HepG2 (cell line): ENCODE results near the gene PLXND1. TPM values are rescaled to one million over a fixed set of nuclear protein-coding genes. Genes with fewer than 3 reads are reported as not detected.

Experiments used
- ATAC-seq: fragments of 200-7000 bp; cut with Tn5 transposase; 3 replicates; pipeline ENCODE4 v1.9.1; 2020; ENCODE audit warnings: mild to moderate bottlenecking, moderate library complexity
- BruUV-seq: library from RNA; stranded (reverse); fragments of 400-500 nt; replicated peaks from 2 replicates; lab custom pipeline; 2021; lab: Mats Ljungman, UMichigan
- CTCF ChIA-PET: fragments of 300-600 bp; formaldehyde crosslinking; extraction: SDS; loops from one replicate; lab custom pipeline; 2021; ENCODE audit warnings: low total read pairs, inconsistent platforms, low intra/inter-chr PET ratio; lab: Yijun Ruan, JAX
- POLR2A ChIA-PET: fragments of 350-600 bp; sonication (Branson Sonifier 250); formaldehyde crosslinking; loops from one replicate; lab custom pipeline; 2020; ENCODE audit warnings: antibody characterized with exemption, inconsistent platforms; lab: Yijun Ruan, JAX
- DNase-seq: peaks from one replicate; pipeline ENCODE4 v3.0.0-alpha.2; 2015; ENCODE audit warnings: low spot score
- FAIRE-seq: peaks from 3 replicates; lab custom pipeline; 2011; peaks lifted over from hg19 to GRCh38; lab: Jason Lieb, UNC
- H2AFZ ChIP-seq: one replicate; pipeline ENCODE4 v1.6.1; 2011; ENCODE audit warnings: low read length, inconsistent platforms
- H3K27ac ChIP-seq: fragments of 300-600 bp; 3 replicates; pipeline ENCODE4 v1.8.0; 2011; ENCODE audit warnings: mixed run types, mild to moderate bottlenecking, mixed read lengths, low read length, inconsistent platforms; ENCODE audit not compliant: insufficient read depth; ENCODE audit errors: extremely low read length
- H3K27me3 ChIP-seq, 2 experiments: fragments of 200-600 bp in 1 of 2; 2 replicates in 1 of 2; 3 replicates in 1 of 2; pipeline versions ENCODE4 v1.6.0 to v1.8.0; 2011; ENCODE audit warnings: low read length in 2 of 2, mild to moderate bottlenecking in 2 of 2, moderate library complexity in 2 of 2, inconsistent platforms in 1 of 2; ENCODE audit not compliant: insufficient read depth in 2 of 2, control insufficient read depth in 1 of 2
- H3K36me3 ChIP-seq, 2 experiments: fragments of 200-600 bp in 1 of 2; replicated peaks in 1 of 2; 2 replicates in 1 of 2; 3 replicates in 1 of 2; pipeline versions ENCODE4 v1.5.1 to v1.8.0; 2011; ENCODE audit warnings: low read length in 2 of 2, inconsistent platforms in 1 of 2; ENCODE audit not compliant: insufficient read depth in 2 of 2, control insufficient read depth in 1 of 2
- H3K4me1 ChIP-seq: 2 replicates; pipeline ENCODE4 v1.5.1; 2012; ENCODE audit warnings: low read length, inconsistent platforms; ENCODE audit not compliant: insufficient read depth
- H3K4me2 ChIP-seq: 2 replicates; pipeline ENCODE4 v1.6.0; 2011; ENCODE audit warnings: low read depth, low read length, inconsistent platforms
- H3K4me3 ChIP-seq, 3 experiments: fragments of 200-600 bp in 1 of 3; sonication (generic), shearing (Covaris generic) in 1 of 3; replicated peaks in 1 of 3; 2 replicates each; pipeline ENCODE4 v1.5.1; 2011 to 2016; ENCODE audit warnings: low read length in 3 of 3, inconsistent platforms in 2 of 3, low read depth in 2 of 3, mild to moderate bottlenecking in 2 of 3, control low read depth in 1 of 3, mixed read lengths in 1 of 3; ENCODE audit not compliant: insufficient read depth in 1 of 3
- H3K79me2 ChIP-seq: one replicate; pipeline ENCODE4 v1.6.1; 2011; ENCODE audit warnings: low read length, inconsistent platforms; ENCODE audit not compliant: insufficient read depth
- H3K9ac ChIP-seq: 2 replicates; pipeline ENCODE4 v1.6.0; 2011; ENCODE audit warnings: mild to moderate bottlenecking, low read depth, low read length, inconsistent platforms; ENCODE audit not compliant: insufficient read depth
- H3K9me3 ChIP-seq: 2 replicates; pipeline ENCODE4 v1.5.1; 2012; ENCODE audit warnings: mild to moderate bottlenecking, low read length
- H4K20me1 ChIP-seq: 2 replicates; pipeline ENCODE4 v1.6.0; 2011; ENCODE audit warnings: inconsistent platforms, mild to moderate bottlenecking, low read length, moderate library complexity; ENCODE audit not compliant: insufficient read depth
- FOSL2 ChIP-seq: sonication (generic); formaldehyde crosslinking; IDR thresholded peaks from 2 replicates; pipeline ENCODE4 v1.4.0; 2020; ENCODE audit warnings: missing genetic modification reagents
- HNF4G ChIP-seq, 2 experiments: sonication (generic) in 1 of 2; formaldehyde crosslinking in 1 of 2; IDR thresholded peaks; 2 replicates each; pipeline versions ENCODE4 v1.4.0 to v1.6.1; 2011 to 2020; ENCODE audit warnings: borderline replicate concordance in 2 of 2, low read depth in 2 of 2, mild to moderate bottlenecking in 2 of 2, low read length in 1 of 2, missing genetic modification reagents in 1 of 2, moderate library complexity in 1 of 2
- JDP2 ChIP-seq: sonication (generic); formaldehyde crosslinking; IDR thresholded peaks from 2 replicates; pipeline ENCODE4 v1.8.1; 2022; ENCODE audit warnings: missing genetic modification reagents, borderline replicate concordance
- KLF11 ChIP-seq: IDR thresholded peaks from 2 replicates; pipeline ENCODE4 v1.6.1; 2016; ENCODE audit warnings: missing compliant biosample characterization
- RBAK ChIP-seq: sonication (generic); formaldehyde crosslinking; IDR thresholded peaks from 2 replicates; pipeline ENCODE4 v1.5.1; 2020; ENCODE audit warnings: mild to moderate bottlenecking, missing genetic modification reagents
- SNRNP70 ChIP-seq: fragments of 200-400 bp; formaldehyde crosslinking; IDR thresholded peaks from 2 replicates; pipeline ENCODE4 v1.6.1; 2017; ENCODE audit warnings: mild to moderate bottlenecking, low read depth, low read length, moderate library complexity
- TCF7 ChIP-seq: sonication (generic); IDR thresholded peaks from 2 replicates; pipeline ENCODE4 v1.6.1; 2016; ENCODE audit warnings: antibody characterized with exemption, low read depth
- ZBTB33 ChIP-seq: sonication (generic); formaldehyde crosslinking; IDR thresholded peaks from 2 replicates; pipeline ENCODE4 v1.4.0; 2020; ENCODE audit warnings: missing genetic modification reagents
- ZBTB38 ChIP-seq: sonication (generic); formaldehyde crosslinking; IDR thresholded peaks from 2 replicates; pipeline ENCODE4 v1.5.1; 2020; ENCODE audit warnings: mild to moderate bottlenecking, missing genetic modification reagents
- ZIK1 ChIP-seq: sonication (generic); formaldehyde crosslinking; IDR thresholded peaks from 2 replicates; pipeline ENCODE4 v1.5.0; 2020; ENCODE audit warnings: mild to moderate bottlenecking, low read depth, missing genetic modification reagents, borderline replicate concordance
- ZNF232 ChIP-seq: sonication (generic); formaldehyde crosslinking; IDR thresholded peaks from 2 replicates; pipeline ENCODE4 v1.4.0; 2020; ENCODE audit warnings: missing genetic modification reagents, borderline replicate concordance
- ZNF260 ChIP-seq: sonication (generic); formaldehyde crosslinking; IDR thresholded peaks from 2 replicates; pipeline ENCODE4 v1.4.0; 2020; ENCODE audit warnings: missing genetic modification reagents, low read depth, mild to moderate bottlenecking, borderline replicate concordance
- ZNF343 ChIP-seq: sonication (generic); formaldehyde crosslinking; IDR thresholded peaks from 2 replicates; pipeline ENCODE4 v1.4.0; 2020; ENCODE audit warnings: mild to moderate bottlenecking, missing genetic modification reagents
- ZNF614 ChIP-seq: IDR thresholded peaks from 2 replicates; pipeline ENCODE4 v1.6.1; 2018; ENCODE audit warnings: missing biosample characterization, missing genetic modification reagents, inconsistent platforms, borderline replicate concordance
- ZNF629 ChIP-seq: sonication (generic); formaldehyde crosslinking; conservative IDR thresholded peaks from 2 replicates; pipeline ENCODE4 v1.5.0; 2020; ENCODE audit warnings: missing genetic modification reagents
- ZNF672 ChIP-seq: sonication (generic); formaldehyde crosslinking; IDR thresholded peaks from 2 replicates; pipeline ENCODE4 v1.8.1; 2022; ENCODE audit warnings: missing genetic modification reagents
- ZNF766 ChIP-seq: sonication (generic); formaldehyde crosslinking; IDR thresholded peaks from 2 replicates; pipeline ENCODE4 v1.5.0; 2020; ENCODE audit warnings: missing genetic modification reagents, borderline replicate concordance
- WGBS: methylation state at CpG from one replicate; pipeline ENCODE4 v1.1.6; 2017; ENCODE audit warnings: low lambda C conversion rate; 5-methylcytosine and 5-hydroxymethylcytosine counted together
- in situ Hi-C: cut with HindIII; loops from 2 replicates; pipeline ENCODE4 v1.10.0; 2017; ENCODE audit warnings: low pct_unique_long_range_greater_than_20kb; ENCODE audit not compliant: extremely low pct_ligation_motif_present
- intact Hi-C: fragments of 100-400 bp; cut with micrococcal nuclease; formaldehyde crosslinking; loops from one replicate; pipeline ENCODE4 v1.10.0; 2022; ENCODE audit not compliant: unreplicated experiment
- polyA plus RNA-seq, 8 experiments: library from polyadenylated mRNA; depleted of rRNA in 3 of 8; stranded (reverse) in 7 of 8; unstranded in 1 of 8; fragments of >200 nt; fragmentation: Illumina TruSeq in 4 of 8; extraction: Trizol in 4 of 8; gene quantifications; 2 replicates each; pipeline versions ENCODE4 v1.2.1 to v1.2.3, GENCODE V29; 2011 to 2016; ENCODE audit warnings: low read depth in 4 of 8, missing spikeins in 1 of 8, mixed read lengths in 1 of 8; ENCODE audit not compliant: insufficient read depth in 1 of 8
- total RNA-seq, 5 experiments: library from RNA; depleted of rRNA; stranded (reverse); fragments of >200 nt; fragmentation: Illumina TruSeq; extraction: Trizol; gene quantifications; 2 replicates each; pipeline ENCODE4 v1.2.3, GENCODE V29; 2016; ENCODE audit warnings: low read depth in 1 of 5
- TF ChIP-seq, protein P1 (sequence below): sonication (generic); formaldehyde crosslinking; IDR thresholded peaks from 2 replicates; pipeline ENCODE4 v1.9.0; 2021; ENCODE audit warnings: missing genetic modification reagents, mild to moderate bottlenecking, borderline replicate concordance
- TF ChIP-seq, protein P2 (sequence below): sonication (generic); formaldehyde crosslinking; IDR thresholded peaks from 2 replicates; pipeline ENCODE4 v1.4.0; 2020; ENCODE audit warnings: mild to moderate bottlenecking, missing genetic modification reagents, borderline replicate concordance

Gene PLXND1
- total and polyA plus RNA-seq, 2 of the 13 experiments (the other 11 are each of a cell fraction or from before 2014, with no cell fraction given) = 15.9 to 42.0 TPM

DNA sequence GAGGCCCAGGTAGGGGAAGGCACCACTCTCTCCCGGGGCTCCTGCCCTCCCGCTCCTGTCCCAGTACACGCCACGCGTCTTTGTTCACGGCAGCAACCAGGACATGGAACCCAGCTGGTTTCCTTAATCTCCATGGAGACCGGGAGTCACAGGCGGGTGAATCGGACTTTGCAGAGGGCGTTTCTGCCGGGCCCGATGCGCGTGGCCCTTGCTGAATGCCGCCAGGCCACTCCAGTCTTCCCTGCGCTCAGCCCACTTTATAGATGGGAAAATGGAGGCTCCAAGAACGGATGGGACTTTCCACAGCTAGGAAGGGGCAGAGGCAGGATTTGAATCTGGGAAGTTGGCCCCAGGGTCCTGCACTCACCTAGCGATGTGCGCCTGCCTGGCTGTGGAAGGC, 7.4 kb downstream of the PLXND1 start (continued):
- TF ChIP-seq, protein P1, sequence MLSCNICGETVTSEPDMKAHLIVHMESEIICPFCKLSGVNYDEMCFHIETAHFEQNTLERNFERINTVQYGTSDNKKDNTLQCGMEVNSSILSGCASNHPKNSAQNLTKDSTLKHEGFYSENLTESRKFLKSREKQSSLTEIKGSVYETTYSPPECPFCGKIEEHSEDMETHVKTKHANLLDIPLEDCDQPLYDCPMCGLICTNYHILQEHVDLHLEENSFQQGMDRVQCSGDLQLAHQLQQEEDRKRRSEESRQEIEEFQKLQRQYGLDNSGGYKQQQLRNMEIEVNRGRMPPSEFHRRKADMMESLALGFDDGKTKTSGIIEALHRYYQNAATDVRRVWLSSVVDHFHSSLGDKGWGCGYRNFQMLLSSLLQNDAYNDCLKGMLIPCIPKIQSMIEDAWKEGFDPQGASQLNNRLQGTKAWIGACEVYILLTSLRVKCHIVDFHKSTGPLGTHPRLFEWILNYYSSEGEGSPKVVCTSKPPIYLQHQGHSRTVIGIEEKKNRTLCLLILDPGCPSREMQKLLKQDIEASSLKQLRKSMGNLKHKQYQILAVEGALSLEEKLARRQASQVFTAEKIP (CRISPR knock-in tag) = no peak
- peak; percentile 77 for TF ChIP-seq ZNF629 (CRISPR knock-in tag)
- peak; percentile 63; the same call in 1 of the 2 replicates for TF ChIP-seq ZBTB33 (CRISPR knock-in tag)
- peak; percentile 11; the same call in 1 of the 2 replicates for TF ChIP-seq ZBTB38 (CRISPR knock-in tag)
- TF ChIP-seq ZNF343 (CRISPR knock-in tag) = no peak

DNA sequence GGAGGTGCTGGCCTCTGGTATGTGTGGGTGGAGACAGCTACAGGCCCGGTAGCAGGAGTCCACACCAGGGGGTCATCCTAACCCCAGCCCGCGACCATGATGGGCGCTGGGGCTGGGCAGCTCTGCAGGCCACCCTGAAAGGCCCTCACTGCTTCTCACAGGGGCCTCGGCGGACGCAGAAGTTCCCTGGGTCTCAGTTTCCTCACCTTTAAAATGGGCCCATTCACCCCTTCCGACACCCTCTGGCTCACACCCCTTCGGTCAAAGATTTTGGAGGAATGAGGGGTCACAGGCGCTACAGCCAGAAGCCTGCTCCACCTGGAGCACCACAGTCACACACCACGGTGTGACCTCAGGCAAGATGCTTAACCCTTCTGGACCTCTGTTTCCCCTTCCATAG, 8.0 kb downstream of the PLXND1 start:
- CTCF ChIA-PET = no interaction called here
- 87% methylated on average over 9 of the region's 11 CpGs for WGBS
- TF ChIP-seq ZNF672 (CRISPR knock-in tag) (no peak), TCF7 (no peak), JDP2 (CRISPR knock-in tag) (no peak), HNF4G (IDR thresholded peaks at IDR 0.05; ENCODE audit: borderline replicate concordance, low read depth, low read length) (no peak), HNF4G (CRISPR knock-in tag; IDR thresholded peaks at IDR 0.05; ENCODE audit: borderline replicate concordance, low read depth) (no peak), FOSL2 (CRISPR knock-in tag) (no peak), ZNF766 (CRISPR knock-in tag) (no peak), KLF11 (CRISPR knock-in tag) (no peak), RBAK (CRISPR knock-in tag) (no peak), ZIK1 (CRISPR knock-in tag) (no peak), ZNF614 (no peak), ZNF629 (CRISPR knock-in tag) (peak; percentile 96), SNRNP70 (no peak), ZNF232 (CRISPR knock-in tag) (no peak), ZNF260 (no peak)
- TF ChIP-seq, protein P2, sequence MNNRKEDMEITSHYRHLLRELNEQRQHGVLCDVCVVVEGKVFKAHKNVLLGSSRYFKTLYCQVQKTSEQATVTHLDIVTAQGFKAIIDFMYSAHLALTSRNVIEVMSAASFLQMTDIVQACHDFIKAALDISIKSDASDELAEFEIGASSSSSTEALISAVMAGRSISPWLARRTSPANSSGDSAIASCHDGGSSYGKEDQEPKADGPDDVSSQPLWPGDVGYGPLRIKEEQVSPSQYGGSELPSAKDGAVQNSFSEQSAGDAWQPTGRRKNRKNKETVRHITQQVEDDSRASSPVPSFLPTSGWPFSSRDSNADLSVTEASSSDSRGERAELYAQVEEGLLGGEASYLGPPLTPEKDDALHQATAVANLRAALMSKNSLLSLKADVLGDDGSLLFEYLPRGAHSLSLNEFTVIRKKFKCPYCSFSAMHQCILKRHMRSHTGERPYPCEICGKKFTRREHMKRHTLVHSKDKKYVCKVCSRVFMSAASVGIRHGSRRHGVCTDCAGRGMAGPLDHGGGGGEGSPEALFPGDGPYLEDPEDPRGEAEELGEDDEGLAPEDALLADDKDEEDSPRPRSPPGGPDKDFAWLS (CRISPR knock-in tag) = no peak

More for the DNA sequence above, 8.0 kb downstream of the PLXND1 start:
- H4K20me1 ChIP-seq = peaks cover 26% of the 10 kb centered on the region
- BruUV-seq = no TSS peak
- DNase-seq (no peak), FAIRE-seq (no peak), ATAC-seq (no peak)
- in situ Hi-C loops = no loop called here
- H3K4me3 ChIP-seq = no peak overlapping the region; a peak in 1 of 6 replicates
- intact Hi-C loops = no loop called here
- H3K9me3 ChIP-seq = no peaks in the 10 kb centered on the region
- POLR2A ChIA-PET = interaction anchor here (1.0 to 5.7 kb wide), 3 partner anchors 16 to 64 kb away, joined by 3 to 107 read pairs (median 33); no protein-coding TSS in a partner anchor
- H3K4me2 ChIP-seq = peak overlapping the region; percentile 85
- no peak overlapping the region for H2AFZ ChIP-seq
- peaks cover 96% of the 10 kb centered on the region for H3K4me1 ChIP-seq
- H3K9ac ChIP-seq = no peak overlapping the region
- H3K27me3 ChIP-seq = no peaks in the 10 kb centered on the region
- peaks cover 0 to 5% of the 10 kb centered on the region in 2 experiments; a peak in 2 of 5 replicates for H3K36me3 ChIP-seq
- H3K27ac ChIP-seq = no peak overlapping the region
- H3K79me2 ChIP-seq = peaks cover 74% of the 10 kb centered on the region
